Stimulated activated CD8-positive, alpha-beta memory T cell treated with anti-CD3 and anti-CD28 coated beads, Interleukin-15, amount 100 ng/mL, for 4 hours (primary cell): ENCODE results near the gene FAM204A.

Experiments used
- DNase-seq, 2 donors: peaks; one replicate each; pipeline ENCODE4 v3.0.0-alpha.2; 2020; ENCODE audit warnings: low read depth in 2 of 2

The FAM204A gene

DNA sequence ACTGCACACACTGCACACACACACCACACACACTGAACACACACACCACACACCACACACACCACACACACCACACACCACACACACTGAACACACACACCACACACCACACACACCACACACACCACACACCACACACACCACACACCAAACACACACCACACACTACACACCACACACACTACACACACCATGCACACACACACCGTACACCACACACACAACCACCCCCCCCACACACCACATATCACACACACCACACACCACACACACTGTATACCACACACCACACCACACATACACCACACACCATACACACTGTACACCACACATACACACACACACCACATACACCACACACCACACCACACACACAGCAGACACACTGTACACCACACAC lies 59.5 kb downstream of the FAM204A start:
- DNase-seq: no peak

DNA sequence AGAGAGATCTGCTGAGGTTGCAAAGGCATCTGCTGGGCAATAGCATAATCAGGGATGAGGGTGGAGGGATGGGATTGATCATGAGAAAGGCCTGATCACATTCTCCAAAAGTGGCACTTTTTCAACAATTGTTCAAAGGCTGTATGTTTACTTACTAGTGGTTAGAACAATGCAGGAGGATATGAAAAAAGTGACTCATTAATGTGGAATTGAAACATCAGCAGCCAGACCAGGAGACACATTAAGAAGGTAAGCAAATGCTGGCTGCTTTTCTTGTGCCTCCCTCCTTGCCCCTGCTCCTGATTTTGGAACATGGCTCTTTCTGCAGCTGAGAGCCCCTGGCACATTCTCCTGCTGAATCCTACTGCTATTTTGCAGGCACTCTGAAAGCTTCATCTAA lies 63.5 kb downstream of the FAM204A start:
- no peak for DNase-seq

DNA sequence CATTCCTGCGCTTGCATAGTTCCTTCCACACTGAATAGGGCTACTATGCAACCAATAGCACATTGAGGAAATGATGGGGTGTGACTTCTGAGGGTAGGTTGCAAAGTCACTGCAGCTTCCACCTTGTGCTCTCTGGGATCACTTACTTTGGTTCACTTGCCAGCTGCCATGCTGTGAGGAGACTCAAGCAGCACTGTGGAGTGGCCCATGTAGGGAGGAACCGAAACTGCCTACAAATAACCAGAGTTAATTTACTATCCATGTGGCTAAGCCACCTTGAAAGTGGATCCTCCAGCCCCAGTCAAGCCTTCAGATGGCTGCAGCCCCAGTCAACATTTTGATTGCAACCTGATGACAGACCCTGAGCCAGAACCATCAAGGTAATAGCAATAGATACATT lies 64.3 kb downstream of the FAM204A start:
- no peak for DNase-seq

DNA sequence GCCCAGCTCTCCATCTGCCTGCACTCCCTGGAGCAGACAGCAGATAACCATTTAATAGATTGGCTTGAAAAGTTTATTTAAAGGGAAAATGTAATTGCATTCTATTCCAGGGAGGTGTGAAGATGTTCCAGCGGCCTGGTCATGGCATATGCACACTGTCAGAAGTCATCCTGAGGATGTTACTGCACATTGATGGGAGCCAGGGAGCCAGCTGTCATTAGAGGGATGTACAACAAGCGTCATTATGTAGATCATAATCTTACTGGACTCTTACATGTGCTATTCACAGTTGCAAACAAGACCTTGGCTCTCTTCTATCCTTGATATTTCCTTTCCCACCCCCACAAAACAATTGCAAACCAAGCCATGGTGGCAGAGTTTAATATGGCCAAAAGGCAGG lies 65.4 kb downstream of the FAM204A start:
- DNase-seq: no peak

GRCh38 chr10:118276204-118276603 lies 65.9 kb downstream of the FAM204A start:
- no peak for DNase-seq

GRCh38 chr10:118273662-118274061 lies 68.5 kb downstream of the FAM204A start:
- DNase-seq: no peak

DNA sequence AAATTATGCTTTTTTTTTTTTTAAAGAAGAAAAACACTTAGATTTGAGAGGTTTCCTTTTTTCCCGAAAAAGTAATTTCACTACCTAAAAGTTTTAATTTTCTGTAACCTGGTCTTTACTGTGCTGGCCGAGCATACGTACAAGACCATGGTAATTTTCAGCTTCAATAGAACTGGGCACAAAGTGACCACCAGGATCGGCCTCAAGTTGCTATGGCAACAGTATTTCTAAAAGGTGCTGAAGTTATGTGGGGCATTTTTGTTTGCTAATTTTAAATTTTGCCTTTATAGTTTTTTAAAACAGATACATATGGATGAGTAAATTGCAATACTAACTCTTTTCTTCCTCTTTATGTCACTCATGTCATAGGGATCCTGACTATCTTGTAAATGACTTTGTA lies 69.4 kb downstream of the FAM204A start:
- DNase-seq: no peak

DNA sequence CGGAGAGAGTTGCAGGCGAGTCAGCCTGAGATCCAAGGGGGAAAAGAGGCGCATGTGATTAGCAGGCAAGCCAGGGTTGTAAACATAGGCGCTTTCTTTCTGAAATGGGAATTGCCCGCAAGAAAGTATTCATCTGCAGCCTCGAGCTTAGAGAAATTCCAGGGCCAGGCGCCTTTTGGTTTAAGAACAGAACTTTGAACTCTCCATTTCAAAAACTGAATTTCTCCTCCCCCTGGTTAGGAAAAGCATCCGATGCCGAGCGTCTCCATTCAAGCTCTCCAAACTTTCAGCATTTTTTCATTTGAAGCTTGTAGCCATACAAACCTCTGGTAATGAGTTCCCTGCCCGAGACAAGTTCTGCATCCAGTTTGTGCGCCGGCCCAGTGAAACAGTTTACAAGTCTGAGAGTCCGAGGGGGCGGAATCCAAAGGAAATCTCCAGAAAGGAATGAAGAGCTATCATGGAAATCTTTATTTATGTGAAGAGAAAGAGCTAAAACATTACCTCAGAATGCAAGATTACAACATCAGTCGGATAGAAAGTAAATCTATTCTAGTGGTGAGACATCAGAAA lies 69.9 kb downstream of the FAM204A start:
- no peak for DNase-seq

GRCh38 chr10:118271671-118272070 lies 70.5 kb downstream of the FAM204A start:
- DNase-seq: no peak

GRCh38 chr10:118266098-118266748 lies 75.9 kb downstream of the FAM204A start:
- no peak for DNase-seq

DNA sequence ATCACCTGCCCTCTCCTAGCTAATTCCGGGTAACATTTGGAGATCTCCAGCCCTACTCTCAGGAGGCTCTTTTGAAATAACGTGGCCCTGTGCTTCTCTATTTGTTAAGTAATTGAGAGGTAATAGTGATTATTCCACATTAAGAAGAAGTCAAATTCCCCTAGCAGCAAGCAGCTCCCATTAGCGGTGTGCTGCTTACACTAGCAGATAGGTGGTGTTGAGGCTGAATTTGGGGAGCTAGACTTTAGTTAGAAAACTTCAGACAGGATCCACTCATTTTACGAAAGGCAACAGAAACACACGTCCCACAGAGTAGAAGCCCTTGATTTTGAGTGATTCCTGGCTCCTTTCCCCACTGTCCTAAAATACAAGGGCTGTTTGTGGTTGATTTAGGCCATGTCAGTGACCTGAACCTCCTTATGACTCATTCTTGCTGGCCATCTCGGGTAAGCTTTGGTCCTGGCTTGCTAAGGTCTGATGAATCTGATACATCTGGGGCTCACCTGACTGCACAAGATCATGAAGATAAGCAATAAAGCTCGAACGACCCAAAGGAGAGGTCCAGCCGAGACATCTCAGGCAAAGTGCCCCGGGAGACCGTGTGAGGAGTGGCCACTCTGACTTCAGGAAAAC lies 77.2 kb downstream of the FAM204A start:
- no peak for DNase-seq

DNA sequence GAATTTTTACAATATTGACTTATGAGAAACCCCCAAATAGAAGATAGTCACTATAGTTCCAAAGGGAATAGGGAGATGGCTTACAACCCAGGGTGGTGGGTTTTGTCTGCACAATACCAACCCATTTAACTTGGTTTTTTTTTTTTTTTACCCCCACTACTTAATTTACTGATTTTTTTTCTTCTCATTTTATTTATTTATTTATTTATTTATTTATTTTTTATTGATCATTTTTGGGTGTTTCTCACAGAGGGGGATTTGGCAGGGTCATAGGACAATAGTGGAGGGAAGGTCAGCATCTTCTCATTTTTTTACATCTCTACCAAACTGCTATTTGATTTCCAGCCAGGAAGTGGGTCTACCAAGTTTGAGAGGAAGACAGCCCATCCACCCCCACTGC lies 77.9 kb downstream of the FAM204A start:
- DNase-seq: no peak

DNA sequence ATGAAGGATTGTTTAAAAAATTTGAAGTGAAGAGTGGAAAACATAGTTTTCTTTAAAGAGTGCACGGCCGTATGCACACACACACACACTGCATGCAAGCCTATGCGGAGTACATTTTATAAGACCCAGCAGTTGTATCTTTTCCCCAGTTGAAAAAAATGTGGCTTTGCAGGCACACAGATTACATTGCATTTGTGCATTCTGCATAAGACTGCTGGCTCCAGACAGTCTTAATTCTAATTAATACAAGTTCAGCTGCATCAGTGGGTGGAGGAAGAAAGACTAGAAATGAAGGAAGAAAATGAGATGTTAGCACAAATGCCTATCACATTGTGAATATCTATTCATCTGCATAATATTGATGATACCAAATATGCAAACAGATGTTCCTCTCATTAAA lies 79.6 kb downstream of the FAM204A start:
- DNase-seq: no peak

GRCh38 chr10:118259288-118259906 lies 82.7 kb downstream of the FAM204A start:
- no peak for DNase-seq

DNA sequence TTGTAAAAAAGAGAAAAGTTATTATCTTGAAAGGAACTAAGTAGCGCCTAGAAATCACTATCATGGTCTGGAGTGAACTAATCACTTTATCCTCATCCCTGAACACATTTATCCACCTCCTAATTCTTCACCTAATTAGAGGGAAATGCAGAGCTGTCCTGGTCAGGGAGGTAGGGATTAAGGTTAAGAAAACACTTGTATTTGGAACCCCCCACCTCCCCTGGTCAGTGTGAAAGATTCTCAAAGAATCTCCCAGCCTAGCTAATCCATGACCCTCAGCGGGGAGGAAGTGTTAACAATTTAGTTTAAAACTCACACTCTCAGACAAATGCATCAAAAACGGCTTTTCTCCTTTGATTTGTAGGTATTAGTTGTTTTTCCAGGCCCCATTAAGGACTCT lies 83.8 kb downstream of the FAM204A start:
- DNase-seq: no peak

DNA sequence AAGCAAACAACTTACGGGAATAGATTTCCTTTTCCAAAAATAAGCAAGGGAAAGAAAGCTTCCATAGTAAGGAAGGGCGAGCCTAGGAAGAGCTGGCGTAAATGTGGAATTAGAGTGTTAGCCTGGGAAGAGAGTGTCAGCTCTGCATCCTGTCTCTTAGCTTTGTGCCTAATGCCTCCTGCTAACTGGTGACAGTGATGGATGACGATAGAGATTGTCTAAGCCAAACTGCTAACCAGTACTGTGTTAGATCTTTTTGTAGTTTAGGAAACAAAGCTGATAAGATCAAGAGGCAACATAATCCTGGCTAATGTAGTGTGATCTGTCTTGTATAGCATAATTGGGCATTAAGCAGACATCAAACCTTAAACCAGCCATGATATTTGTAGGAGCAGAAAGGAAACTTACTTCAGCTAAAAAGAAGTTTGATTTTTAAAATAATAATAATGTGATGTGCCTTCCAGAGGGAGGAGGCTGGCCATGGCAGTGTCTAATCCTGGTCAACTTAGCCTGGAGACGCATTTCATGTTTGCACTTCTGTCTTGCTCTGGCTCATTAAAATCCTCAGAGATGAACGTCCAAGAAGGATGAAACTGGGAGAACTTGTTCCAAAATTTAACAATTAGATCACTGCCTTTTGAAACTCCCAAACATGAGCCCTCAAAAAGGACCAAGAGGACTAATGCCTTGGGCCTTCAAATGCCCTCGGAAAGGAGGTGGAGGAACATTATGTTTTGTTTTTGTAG lies 85.1 kb downstream of the FAM204A start:
- DNase-seq: no peak

DNA sequence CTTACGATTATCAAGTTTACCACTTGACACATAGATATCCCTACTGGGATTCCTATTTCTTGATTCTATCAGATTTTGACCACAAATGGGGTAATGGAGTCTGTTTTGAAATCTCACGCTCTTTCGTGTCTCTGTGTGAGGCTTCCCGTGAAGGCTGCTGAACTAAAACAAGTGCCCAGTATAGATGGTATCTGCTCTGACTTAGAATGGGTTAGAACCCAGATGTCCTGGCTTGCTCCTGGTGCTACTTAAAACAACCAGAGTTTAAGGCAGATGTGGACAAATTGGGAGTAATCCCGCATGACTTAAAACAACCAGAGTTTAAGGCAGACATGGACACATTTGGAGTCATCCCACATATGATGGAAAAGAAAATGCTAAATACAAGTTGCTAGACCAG lies 85.9 kb downstream of the FAM204A start:
- DNase-seq: no peak

- DNase-seq: no peak
Observed at GRCh38 chr10:118255355-118255754, 86.8 kb downstream of the FAM204A start.

GRCh38 chr10:118254654-118255053 lies 87.5 kb downstream of the FAM204A start:
- no peak for DNase-seq

DNA sequence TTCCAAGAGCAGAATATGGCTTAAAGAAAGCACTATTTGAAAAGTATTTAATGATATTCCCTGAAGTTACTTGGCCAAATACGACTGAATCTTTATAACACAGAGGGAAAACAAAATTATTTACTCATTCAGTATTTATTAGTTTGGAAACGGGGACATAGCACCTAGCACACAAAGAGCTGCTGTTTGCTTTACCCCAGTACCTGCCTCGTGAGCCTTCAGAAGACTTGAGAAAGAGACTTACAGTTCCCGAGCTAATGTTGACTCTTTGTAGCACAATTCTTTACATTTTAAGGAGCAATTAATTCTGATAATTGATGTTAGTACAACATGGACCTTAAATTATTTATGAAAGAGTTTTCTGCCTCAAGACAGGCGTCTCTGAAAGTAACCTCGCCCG lies 88.7 kb downstream of the FAM204A start:
- no peak for DNase-seq

DNA sequence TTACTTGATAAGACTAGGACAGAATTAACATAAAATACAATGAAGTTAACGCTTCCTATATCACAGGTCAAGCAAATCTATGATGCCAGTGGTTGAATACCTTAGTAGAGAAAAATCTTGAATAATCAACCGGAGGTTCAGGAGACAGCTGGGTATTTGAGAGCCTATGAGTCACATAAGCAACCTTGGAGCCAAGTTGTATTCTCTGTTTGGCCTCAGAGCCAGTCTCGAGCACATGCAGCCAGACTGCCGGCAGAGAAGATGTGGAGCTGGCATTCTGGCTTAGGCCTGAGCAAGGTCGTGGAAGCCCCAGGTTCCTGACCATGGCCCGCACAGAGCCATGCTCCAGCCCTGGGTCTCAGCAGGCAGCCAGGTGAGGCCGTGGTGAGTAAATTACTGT lies 90.3 kb downstream of the FAM204A start:
- no peak for DNase-seq

DNA sequence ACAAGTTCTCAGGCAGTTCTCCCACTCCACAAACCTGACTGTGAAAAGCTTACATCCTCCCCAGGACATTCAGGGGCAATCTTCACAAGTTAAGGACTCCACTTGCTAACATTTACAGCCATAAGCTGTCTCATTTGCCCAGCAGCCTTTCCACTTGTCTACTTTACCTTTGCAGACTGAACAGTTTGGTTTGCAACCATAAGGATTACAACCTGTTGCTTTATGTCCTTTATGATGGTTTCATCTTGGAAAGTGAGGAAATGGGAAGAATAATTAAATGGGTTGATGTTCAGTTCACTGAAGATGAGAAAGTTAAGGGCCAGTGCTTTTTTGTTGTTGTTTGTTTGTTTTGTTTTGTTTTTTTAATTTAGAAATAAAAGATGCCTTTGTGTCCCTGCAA lies 92.4 kb downstream of the FAM204A start:
- no peak for DNase-seq
